IMR-90 (cell line): ENCODE results near the gene ELP6. TPM values are rescaled to one million over a fixed set of nuclear protein-coding genes. Genes with fewer than 3 reads are reported as not detected.

Source experiments
- ATAC-seq: fragments of 200-7000 bp; cut with Tn5 transposase; 2 replicates; pipeline ENCODE4 v1.9.1; 2020; ENCODE audit warnings: low read depth, mild to moderate bottlenecking, moderate library complexity
- BruUV-seq: library from RNA; stranded (reverse); fragments of 400-500 nt; replicated peaks from 2 replicates; lab custom pipeline; 2021; lab: Mats Ljungman, UMichigan
- CTCF ChIA-PET: fragments of 300-600 bp; formaldehyde crosslinking; extraction: SDS; loops from one replicate; lab custom pipeline; 2021; ENCODE audit warnings: antibody characterized with exemption; lab: Yijun Ruan, JAX
- POLR2A ChIA-PET: fragments of 300-600 bp; sonication (Branson Sonifier 250); formaldehyde crosslinking; loops from one replicate; lab custom pipeline; 2022; ENCODE audit warnings: antibody characterized with exemption; ENCODE audit not compliant: unreplicated experiment; lab: Charles Lee
- DNase-seq: peaks from one replicate; pipeline ENCODE4 v3.0.0; 2013
- H2AFZ ChIP-seq: replicated peaks from 2 replicates; pipeline ENCODE3; 2013; ENCODE audit warnings: low read length, mild to moderate bottlenecking; ENCODE audit not compliant: poor library complexity
- H2AK5ac ChIP-seq: 2 replicates; pipeline ENCODE4 v1.6.1; 2013; ENCODE audit warnings: low read depth, low read length, inconsistent platforms
- H2AK9ac ChIP-seq: replicated peaks from 2 replicates; pipeline ENCODE3; 2013; ENCODE audit warnings: mild to moderate bottlenecking, low read depth, low read length, moderate library complexity; ENCODE audit not compliant: poor library complexity
- H2BK120ac ChIP-seq: 2 replicates; pipeline ENCODE4 v1.6.1; 2013; ENCODE audit warnings: low read depth, low read length, inconsistent platforms
- H2BK15ac ChIP-seq: 3 replicates; pipeline ENCODE4 v1.6.1; 2013; ENCODE audit warnings: low read depth, low read length, inconsistent platforms
- H2BK20ac ChIP-seq: 2 replicates; pipeline ENCODE4 v1.6.1; 2013; ENCODE audit warnings: low read depth, mild to moderate bottlenecking, inconsistent platforms, low read length, moderate library complexity
- H2BK5ac ChIP-seq: 2 replicates; pipeline ENCODE4 v1.6.1; 2013; ENCODE audit warnings: mild to moderate bottlenecking, low read depth, low read length, inconsistent platforms; ENCODE audit not compliant: poor library complexity, severe bottlenecking
- H3K14ac ChIP-seq: replicated peaks from 2 replicates; pipeline ENCODE4 v1.6.1; 2013; ENCODE audit warnings: low read depth, low read length, inconsistent platforms
- H3K18ac ChIP-seq: 2 replicates; pipeline ENCODE4 v1.6.1; 2013; ENCODE audit warnings: low read depth, low read length, control low read depth
- H3K23ac ChIP-seq: 2 replicates; pipeline ENCODE4 v1.6.1; 2013; ENCODE audit warnings: low read depth, low read length, inconsistent platforms
- H3K27ac ChIP-seq: 2 replicates; pipeline ENCODE4 v1.5.1; 2013; ENCODE audit warnings: mild to moderate bottlenecking, control low read depth, low read length; ENCODE audit not compliant: insufficient read depth
- H3K27me3 ChIP-seq: 2 replicates; pipeline ENCODE4 v1.6.1; 2013; ENCODE audit warnings: low read length; ENCODE audit not compliant: control insufficient read depth, insufficient read depth
- H3K36me3 ChIP-seq: 2 replicates; pipeline ENCODE4 v1.6.1; 2013; ENCODE audit warnings: low read length, mixed read lengths; ENCODE audit not compliant: control insufficient read depth, insufficient read depth
- H3K4ac ChIP-seq: 2 replicates; pipeline ENCODE4 v1.6.1; 2013; ENCODE audit warnings: low read depth, low read length, inconsistent platforms
- H3K4me1 ChIP-seq: 2 replicates; pipeline ENCODE4 v1.6.1; 2013; ENCODE audit warnings: low read length, mixed read lengths; ENCODE audit not compliant: control insufficient read depth, insufficient read depth
- H3K4me2 ChIP-seq: 2 replicates; pipeline ENCODE4 v1.6.1; 2013; ENCODE audit warnings: low read depth, mild to moderate bottlenecking, control low read depth, low read length, moderate library complexity
- H3K4me3 ChIP-seq: 2 replicates; pipeline ENCODE4 v1.5.1; 2013; ENCODE audit warnings: low read depth, mild to moderate bottlenecking, control low read depth, low read length, moderate library complexity; ENCODE audit not compliant: insufficient read depth
- H3K56ac ChIP-seq: 2 replicates; pipeline ENCODE4 v1.6.1; 2013; ENCODE audit warnings: low read length, inconsistent platforms; ENCODE audit not compliant: insufficient read depth; ENCODE audit errors: extremely low read depth
- H3K79me1 ChIP-seq, 2 experiments: 2 replicates each; pipeline ENCODE4 v1.6.1; 2013; ENCODE audit warnings: low read length in 2 of 2, inconsistent platforms in 1 of 2, low read depth in 1 of 2
- H3K9ac ChIP-seq: 2 replicates; pipeline ENCODE4 v1.6.1; 2013; ENCODE audit warnings: low read depth, low read length, control low read depth
- H3K9me1 ChIP-seq: 2 replicates; pipeline ENCODE4 v1.6.1; 2013; ENCODE audit warnings: low read length, inconsistent platforms; ENCODE audit not compliant: insufficient read depth
- H3K9me3 ChIP-seq: 2 replicates; pipeline ENCODE4 v1.6.1; 2013; ENCODE audit warnings: low read length; ENCODE audit not compliant: control insufficient read depth, insufficient read depth
- H4K20me1 ChIP-seq: 2 replicates; pipeline ENCODE4 v1.6.1; 2013; ENCODE audit warnings: low read length, inconsistent platforms; ENCODE audit not compliant: insufficient read depth
- H4K5ac ChIP-seq: 2 replicates; pipeline ENCODE4 v1.6.1; 2013; ENCODE audit warnings: mild to moderate bottlenecking, low read depth, low read length, control low read depth
- H4K8ac ChIP-seq, 2 experiments: 2 replicates each; pipeline ENCODE4 v1.6.1; 2013; ENCODE audit warnings: low read depth in 2 of 2, low read length in 2 of 2, control low read depth in 1 of 2, inconsistent platforms in 1 of 2
- H4K91ac ChIP-seq: 2 replicates; pipeline ENCODE4 v1.6.1; 2013; ENCODE audit warnings: low read depth, low read length, inconsistent platforms; ENCODE audit not compliant: insufficient read depth
- BHLHE40 ChIP-seq: fragments of 150-350 bp; IDR thresholded peaks from 2 replicates; pipeline ENCODE4 v1.6.1; 2016; ENCODE audit warnings: mild to moderate bottlenecking, low read depth, low read length
- CEBPB ChIP-seq: IDR thresholded peaks from 2 replicates; pipeline ENCODE4 v1.6.1; 2012; ENCODE audit warnings: low read depth, low read length, improper control_type of control experiment
- CHD1 ChIP-seq: IDR thresholded peaks from 2 replicates; pipeline ENCODE4 v1.6.1; 2012; ENCODE audit warnings: low read depth, low read length, improper control_type of control experiment
- CTCF ChIP-seq: conservative IDR thresholded peaks from 2 replicates; pipeline ENCODE4 v1.5.1; 2012; ENCODE audit warnings: mild to moderate bottlenecking, low read depth, low read length, improper control_type of control experiment
- ELK1 ChIP-seq: fragments of 150-350 bp; IDR thresholded peaks from 2 replicates; pipeline ENCODE4 v1.6.1; 2016; ENCODE audit warnings: low read depth, mild to moderate bottlenecking, low read length, moderate library complexity, borderline replicate concordance
- FOS ChIP-seq: fragments of 150-350 bp; IDR thresholded peaks from 2 replicates; pipeline ENCODE4 v1.6.1; 2016; ENCODE audit warnings: low read depth, low read length
- MAFK ChIP-seq: IDR thresholded peaks from 2 replicates; pipeline ENCODE4 v1.6.1; 2012; ENCODE audit warnings: low read depth, low read length, improper control_type of control experiment
- MAZ ChIP-seq: IDR thresholded peaks from 2 replicates; pipeline ENCODE4 v1.6.1; 2012; ENCODE audit warnings: low read depth, mild to moderate bottlenecking, low read length, improper control_type of control experiment, moderate library complexity, borderline replicate concordance
- MXI1 ChIP-seq: IDR thresholded peaks from 2 replicates; pipeline ENCODE4 v1.6.1; 2012; ENCODE audit warnings: low read depth, mild to moderate bottlenecking, low read length, moderate library complexity, borderline replicate concordance
- NFE2L2 ChIP-seq: fragments of 150-350 bp; IDR thresholded peaks from 2 replicates; pipeline ENCODE4 v1.6.1; 2016; ENCODE audit warnings: low read depth, mild to moderate bottlenecking, low read length
- POLR2A ChIP-seq: IDR thresholded peaks from 2 replicates; pipeline ENCODE4 v1.6.1; 2012; ENCODE audit warnings: mild to moderate bottlenecking, low read depth, low read length
- RAD21 ChIP-seq: IDR thresholded peaks from 2 replicates; pipeline ENCODE4 v1.6.1; 2012; ENCODE audit warnings: low read length, improper control_type of control experiment
- RCOR1 ChIP-seq: IDR thresholded peaks from 2 replicates; pipeline ENCODE4 v1.6.1; 2012; ENCODE audit warnings: mild to moderate bottlenecking, low read length, improper control_type of control experiment; ENCODE audit not compliant: insufficient replicate concordance
- RFX5 ChIP-seq: IDR thresholded peaks from 2 replicates; pipeline ENCODE4 v1.8.0; 2012; ENCODE audit warnings: low read depth, mild to moderate bottlenecking, low read length, moderate library complexity
- SMC3 ChIP-seq: fragments of 150-350 bp; IDR thresholded peaks from 2 replicates; pipeline ENCODE4 v1.6.1; 2016; ENCODE audit warnings: low read depth, mild to moderate bottlenecking, antibody characterized with exemption, low read length, moderate library complexity
- WGBS, 2 experiments: methylation state at CpG; one replicate each; pipeline versions ENCODE4 v1.1.5 to v1.1.7; 2013; ENCODE audit warnings: missing lambda C conversion rate in 2 of 2; ENCODE audit not compliant: insufficient read length in 1 of 2; ENCODE audit errors: extremely low coverage in 2 of 2; 5-methylcytosine and 5-hydroxymethylcytosine counted together
- dilution Hi-C: fragments of 300-500 bp; cut with HindIII; formaldehyde crosslinking; loops from one replicate; pipeline ENCODE4 v1.14.3; 2018; ENCODE audit warnings: low sequenced_read_pairs; ENCODE audit not compliant: unreplicated experiment
- in situ Hi-C: fragments of 300-500 bp; cut with MboI; formaldehyde crosslinking; loops from 3 replicates; pipeline ENCODE4 v1.14.3; 2019; ENCODE audit warnings: low sequenced_read_pairs, inconsistent platforms, mixed read lengths
- intact Hi-C: fragments of 100-400 bp; cut with micrococcal nuclease; formaldehyde crosslinking; loops from 2 replicates; pipeline ENCODE4 v1.10.0; 2022
- polyA plus RNA-seq, 3 experiments: library from polyadenylated mRNA; depleted of rRNA; stranded (reverse); fragments of >200 nt; gene quantifications; 2 replicates each; pipeline ENCODE4 v1.2.3, GENCODE V29; 2012; ENCODE audit warnings: low replicate concordance in 1 of 3
- total RNA-seq: library from RNA; depleted of rRNA; stranded (reverse); fragments of >200 nt; gene quantifications from 2 replicates; pipeline ENCODE4 v1.2.3, GENCODE V29; 2012

Gene ELP6
- total and polyA plus RNA-seq, 2 of the 4 experiments (the other 2 are of a cell fraction): 31.4 to 44.9 TPM

GRCh38 chr3:47515100-47515499 lies 1.6 kb upstream of the ELP6 start:
- dilution Hi-C loops (no loop called here), intact Hi-C loops (no loop called here), in situ Hi-C loops (no loop called here)
- no peak overlapping the region for H3K4me3 ChIP-seq
- peaks cover 2% of the 10 kb centered on the region; the same call in 1 of the 2 replicates for H3K4me1 ChIP-seq
- no peak overlapping the region for H3K56ac ChIP-seq
- no peak overlapping the region for H3K4ac ChIP-seq
- no peak overlapping the region for H3K9ac ChIP-seq
- no peak overlapping the region for H3K23ac ChIP-seq
- H4K5ac ChIP-seq: no peak overlapping the region
- DNase-seq: no peak
- no peak overlapping the region for H2AFZ ChIP-seq
- no TSS peak for BruUV-seq
- no peak overlapping the region for H2AK5ac ChIP-seq
- H3K36me3 ChIP-seq: peaks cover 6% of the 10 kb centered on the region
- H2BK120ac ChIP-seq: no peak overlapping the region
- H3K27ac ChIP-seq: no peak overlapping the region
- no peak overlapping the region for H2BK15ac ChIP-seq
- H3K27me3 ChIP-seq: no peaks in the 10 kb centered on the region
- TF ChIP-seq POLR2A (no peak), RCOR1 (no peak), NFE2L2 (no peak), ELK1 (no peak), RAD21 (no peak), CTCF (no peak), MAZ (no peak), BHLHE40 (no peak), RFX5 (no peak), MXI1 (no peak), CEBPB (no peak), CHD1 (no peak), FOS (no peak), SMC3 (no peak), MAFK (no peak)
- H4K91ac ChIP-seq: no peak overlapping the region
- no peak overlapping the region for H3K14ac ChIP-seq
- 51% methylated on average over 5 of the region's 5 CpGs; no CpG with 5 or more reads in 1 of the 2 experiments for WGBS, 2 experiments
- no peak for ATAC-seq
- peaks cover 6% of the 10 kb centered on the region for H3K9me1 ChIP-seq
- no peak overlapping the region for H3K18ac ChIP-seq
- H3K9me3 ChIP-seq: no peaks in the 10 kb centered on the region
- CTCF ChIA-PET: no interaction called here
- no peak overlapping the region for H2BK20ac ChIP-seq
- H3K79me1 ChIP-seq: peaks cover 21 to 26% of the 10 kb centered on the region in 2 experiments
- H4K8ac ChIP-seq: peak overlapping the region in 1 of 2 experiments; percentile 24; a peak in 1 of 4 replicates
- no peak overlapping the region for H3K4me2 ChIP-seq
- POLR2A ChIA-PET: no interaction called here
- no peak overlapping the region for H2BK5ac ChIP-seq
- no peaks in the 10 kb centered on the region for H4K20me1 ChIP-seq
- no peak overlapping the region for H2AK9ac ChIP-seq
